ENCODE data around the gene AS3MT.

The AS3MT gene

DNA sequence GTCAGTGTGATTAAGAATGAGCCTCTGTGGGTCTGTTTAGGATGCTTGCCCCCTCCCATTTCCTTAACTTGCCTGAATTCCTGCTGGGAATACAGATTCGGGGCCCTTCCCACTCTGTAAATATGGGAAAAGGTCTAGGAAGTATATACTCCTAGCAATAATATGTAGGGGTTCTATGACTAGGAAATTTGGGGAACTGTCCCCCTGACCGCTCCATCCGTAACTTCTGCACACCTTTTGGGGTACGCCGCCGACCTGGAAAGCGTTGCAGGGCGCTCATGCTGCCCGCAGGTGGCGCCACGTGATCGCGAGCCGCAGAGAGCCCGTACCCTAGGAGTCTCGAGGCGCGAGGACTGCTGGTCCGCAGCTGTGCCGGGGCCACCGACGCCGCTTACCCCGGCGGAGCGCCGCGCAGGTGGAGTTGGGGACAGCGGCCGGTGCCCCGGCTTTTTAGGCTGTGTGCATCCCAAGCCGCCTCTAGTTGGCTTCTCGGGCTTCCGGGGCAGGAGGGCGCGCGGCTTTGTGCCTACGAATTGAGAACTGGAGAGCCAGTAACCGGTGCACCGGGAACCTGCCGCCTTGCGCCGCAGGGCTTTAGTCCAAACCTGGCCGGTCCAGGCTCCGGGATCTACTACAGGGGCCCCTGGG is 48.2 kb downstream of the AS3MT start:
- Histone ChIP-seq H4K20me1 (ENCODE audit: low read depth, low read length) (no peaks in the 10 kb centered on the region), H3K4me3 (ENCODE audit: insufficient read depth, low read length, poor library complexity, severe bottlenecking) (peak overlapping the region; percentile 69), H3K9me2 (replicated peaks; ENCODE audit: insufficient read depth, low read length) (no peaks in the 10 kb centered on the region), H3K36me3 (ENCODE audit: low read length) (no peaks in the 10 kb centered on the region), H3K9ac (ENCODE audit: low read length) (peak overlapping the region; percentile 35), H2AFZ (ENCODE audit: low read depth, low read length, severe bottlenecking) (peak overlapping the region; percentile 91), H3K27me3 (ENCODE audit: low read length) (no peaks in the 10 kb centered on the region), H3K27ac (ENCODE audit: low read depth, low read length) (no peak overlapping the region; the same call in 1 of the 2 replicates), H3K79me2 (ENCODE audit: insufficient read depth, low read length) (no peaks in the 10 kb centered on the region), H3K4me2 (ENCODE audit: low read depth, low read length, poor library complexity, severe bottlenecking) (peak overlapping the region; percentile 74), H3F3A (ENCODE audit: insufficient read depth) (no peaks in the 10 kb centered on the region), H3K9me3 (ENCODE audit: insufficient read depth, low read length) (no peaks in the 10 kb centered on the region)
- no peak for TF ChIP-seq EZH2phosphoT487 (conservative IDR thresholded peaks at IDR 0.05; ENCODE audit: low read length)
- TF ChIP-seq, protein P1, sequence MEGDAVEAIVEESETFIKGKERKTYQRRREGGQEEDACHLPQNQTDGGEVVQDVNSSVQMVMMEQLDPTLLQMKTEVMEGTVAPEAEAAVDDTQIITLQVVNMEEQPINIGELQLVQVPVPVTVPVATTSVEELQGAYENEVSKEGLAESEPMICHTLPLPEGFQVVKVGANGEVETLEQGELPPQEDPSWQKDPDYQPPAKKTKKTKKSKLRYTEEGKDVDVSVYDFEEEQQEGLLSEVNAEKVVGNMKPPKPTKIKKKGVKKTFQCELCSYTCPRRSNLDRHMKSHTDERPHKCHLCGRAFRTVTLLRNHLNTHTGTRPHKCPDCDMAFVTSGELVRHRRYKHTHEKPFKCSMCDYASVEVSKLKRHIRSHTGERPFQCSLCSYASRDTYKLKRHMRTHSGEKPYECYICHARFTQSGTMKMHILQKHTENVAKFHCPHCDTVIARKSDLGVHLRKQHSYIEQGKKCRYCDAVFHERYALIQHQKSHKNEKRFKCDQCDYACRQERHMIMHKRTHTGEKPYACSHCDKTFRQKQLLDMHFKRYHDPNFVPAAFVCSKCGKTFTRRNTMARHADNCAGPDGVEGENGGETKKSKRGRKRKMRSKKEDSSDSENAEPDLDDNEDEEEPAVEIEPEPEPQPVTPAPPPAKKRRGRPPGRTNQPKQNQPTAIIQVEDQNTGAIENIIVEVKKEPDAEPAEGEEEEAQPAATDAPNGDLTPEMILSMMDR (IDR thresholded peaks at IDR 0.05; ENCODE audit: insufficient read depth, low read length, poor library complexity, severe bottlenecking) = peak; percentile 77

DNA sequence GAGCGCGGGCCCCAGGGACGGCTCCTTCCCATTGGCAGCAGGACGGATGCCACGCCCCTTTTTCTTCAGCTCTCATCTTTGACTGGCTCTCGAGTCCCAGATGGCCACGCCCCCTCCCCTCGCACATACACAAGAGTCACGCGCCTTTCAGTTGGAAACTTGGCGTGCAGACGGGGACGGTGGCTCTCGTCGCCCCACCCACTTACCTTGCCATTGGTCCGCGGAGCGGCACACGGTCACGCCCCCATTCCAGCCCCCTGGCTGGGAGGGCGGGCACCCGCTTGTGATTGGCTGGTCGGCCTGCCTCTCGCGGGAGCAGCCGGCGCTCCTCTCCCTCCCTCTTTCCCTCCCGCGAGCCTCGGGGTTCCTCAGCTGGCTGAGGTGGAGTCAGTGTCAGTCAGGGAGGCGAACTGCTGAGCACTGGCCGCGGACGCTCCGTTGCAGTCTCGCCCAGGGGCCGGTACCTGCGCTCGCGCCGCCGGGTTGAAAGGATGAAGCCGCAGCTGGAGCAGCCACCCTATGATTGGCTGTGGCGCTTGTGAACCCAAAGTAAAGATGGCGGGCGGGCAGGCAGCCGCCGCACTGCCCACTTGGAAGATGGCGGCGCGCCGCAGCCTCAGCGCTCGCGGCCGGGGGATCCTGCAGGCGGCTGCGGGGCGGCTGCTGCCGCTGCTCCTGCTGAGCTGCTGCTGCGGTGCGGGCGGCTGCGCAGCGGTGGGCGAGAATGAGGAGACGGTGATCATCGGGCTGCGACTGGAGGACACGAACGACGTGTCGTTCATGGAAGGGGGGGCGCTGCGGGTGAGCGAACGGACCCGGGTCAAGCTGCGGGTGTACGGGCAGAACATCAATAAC is 48.9 kb downstream of the AS3MT start, which contains the start of gene CNNM2:
CNNM2 (plus strand) TSS at position 333 of the 855 bp plus-strand sequence; CDS start at position 520, 187 bp downstream.
- Histone ChIP-seq H3K36me3 (ENCODE audit: low read length) (no peaks in the 10 kb centered on the region), H3K9ac (ENCODE audit: low read length) (peak within 1 kb of the TSS; percentile 72), H3K4me2 (ENCODE audit: low read depth, low read length, poor library complexity, severe bottlenecking) (peak within 1 kb of the TSS; percentile 74), H3K9me3 (ENCODE audit: insufficient read depth, low read length) (no peaks in the 10 kb centered on the region), H3F3A (ENCODE audit: insufficient read depth) (no peaks in the 10 kb centered on the region), H2AFZ (ENCODE audit: low read depth, low read length, severe bottlenecking) (peak within 1 kb of the TSS; percentile 91), H3K9me2 (replicated peaks; ENCODE audit: insufficient read depth, low read length) (no peaks in the 10 kb centered on the region), H3K4me3 (ENCODE audit: insufficient read depth, low read length, poor library complexity, severe bottlenecking) (peak within 1 kb of the TSS; percentile 70), H3K79me2 (ENCODE audit: insufficient read depth, low read length) (no peaks in the 10 kb centered on the region), H3K27ac (ENCODE audit: low read depth, low read length) (no peak within 1 kb of the TSS; the same call in 1 of the 2 replicates), H4K20me1 (ENCODE audit: low read depth, low read length) (no peaks in the 10 kb centered on the region), H3K27me3 (ENCODE audit: low read length) (no peaks in the 10 kb centered on the region)
- no peak for TF ChIP-seq EZH2phosphoT487 (conservative IDR thresholded peaks at IDR 0.05; ENCODE audit: low read length)
- TF ChIP-seq, protein P1 (IDR thresholded peaks at IDR 0.05; ENCODE audit: insufficient read depth, low read length, poor library complexity, severe bottlenecking) = no peak

DNA sequence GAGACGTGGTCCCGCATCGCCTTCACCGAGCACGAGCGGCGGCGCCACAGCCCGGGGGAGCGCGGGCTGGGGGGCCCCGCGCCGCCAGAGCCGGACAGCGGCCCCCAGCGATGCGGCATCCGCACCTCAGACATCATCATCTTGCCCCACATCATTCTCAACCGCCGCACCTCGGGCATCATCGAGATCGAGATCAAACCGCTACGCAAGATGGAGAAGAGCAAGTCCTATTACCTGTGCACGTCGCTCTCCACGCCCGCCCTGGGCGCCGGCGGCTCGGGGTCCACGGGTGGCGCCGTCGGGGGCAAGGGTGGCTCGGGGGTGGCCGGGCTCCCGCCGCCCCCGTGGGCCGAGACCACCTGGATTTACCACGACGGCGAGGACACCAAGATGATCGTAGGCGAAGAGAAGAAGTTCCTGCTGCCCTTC is 49.6 kb downstream of the AS3MT start:
- Histone ChIP-seq H3K9me2 (replicated peaks; ENCODE audit: insufficient read depth, low read length) (no peaks in the 10 kb centered on the region), H3K27me3 (ENCODE audit: low read length) (no peaks in the 10 kb centered on the region), H4K20me1 (ENCODE audit: low read depth, low read length) (no peaks in the 10 kb centered on the region), H3K79me2 (ENCODE audit: insufficient read depth, low read length) (no peaks in the 10 kb centered on the region), H3K27ac (ENCODE audit: low read depth, low read length) (no peak overlapping the region), H2AFZ (ENCODE audit: low read depth, low read length, severe bottlenecking) (peak overlapping the region; percentile 86), H3K4me3 (ENCODE audit: insufficient read depth, low read length, poor library complexity, severe bottlenecking) (peak overlapping the region; percentile 70), H3K9ac (ENCODE audit: low read length) (peak overlapping the region; percentile 72), H3F3A (ENCODE audit: insufficient read depth) (no peaks in the 10 kb centered on the region), H3K4me2 (ENCODE audit: low read depth, low read length, poor library complexity, severe bottlenecking) (peak overlapping the region; percentile 74), H3K36me3 (ENCODE audit: low read length) (no peaks in the 10 kb centered on the region), H3K9me3 (ENCODE audit: insufficient read depth, low read length) (no peaks in the 10 kb centered on the region)
- TF ChIP-seq EZH2phosphoT487 (conservative IDR thresholded peaks at IDR 0.05; ENCODE audit: low read length) = no peak
- TF ChIP-seq, protein P1 (IDR thresholded peaks at IDR 0.05; ENCODE audit: insufficient read depth, low read length, poor library complexity, severe bottlenecking) = no peak

Data from SU-DHL-6 (cell line).